Testis (tissue), 2 donors: ENCODE measurements around the gene EYS.

Source experiments
- CTCF ChIP-seq, 3 experiments: fragments of 450-650 bp in 2 of 3; fragments of 200-600 bp in 1 of 3; sonication (generic) in 1 of 3; IDR thresholded peaks; one replicate each; pipeline ENCODE4 v1.5.1; 2016 to 2019; ENCODE audit warnings: antibody characterized with exemption in 3 of 3, mild to moderate bottlenecking in 2 of 3, moderate library complexity in 1 of 3
- POLR2A ChIP-seq: fragments of 450-650 bp; IDR thresholded peaks from one replicate; pipeline ENCODE4 v1.6.1; 2017; ENCODE audit warnings: antibody characterized with exemption, mild to moderate bottlenecking, moderate library complexity

- TF ChIP-seq CTCF (IDR thresholded peaks at IDR 0.05): no peak
- no peak for TF ChIP-seq POLR2A
These were observed 810.1 kb downstream of the EYS start for GRCh38 chr6:64896939-64897338.
